GM23248 (cell line): ENCODE data around the gene ARHGEF28. TPM values are rescaled to one million over a fixed set of nuclear protein-coding genes. Genes with fewer than 3 reads are reported as not detected.

Experiments
- DNase-seq: peaks from one replicate; pipeline ENCODE4 v3.0.0-alpha.2; 2015
- H2AFZ ChIP-seq: fragments of 200-600 bp; sonication (generic); 2 replicates; pipeline ENCODE4 v1.6.1; 2016; ENCODE audit warnings: antibody characterized with exemption
- H3F3A ChIP-seq: fragments of 200-600 bp; sonication (generic); 2 replicates; pipeline ENCODE4 v1.6.1; 2016; ENCODE audit warnings: mild to moderate bottlenecking, antibody characterized with exemption, mixed run types; ENCODE audit not compliant: insufficient read depth
- H3K27ac ChIP-seq: fragments of 200-600 bp; sonication (generic); 2 replicates; pipeline ENCODE4 v1.5.1; 2016; ENCODE audit warnings: mild to moderate bottlenecking
- H3K27me3 ChIP-seq: fragments of 200-600 bp; sonication (generic); replicated peaks from 2 replicates; pipeline ENCODE4 v1.6.1; 2016; ENCODE audit warnings: mild to moderate bottlenecking; ENCODE audit not compliant: insufficient read depth
- H3K36me3 ChIP-seq: fragments of 200-600 bp; sonication (generic); 2 replicates; pipeline ENCODE4 v1.6.1; 2016; ENCODE audit warnings: low read depth, mild to moderate bottlenecking
- H3K4me1 ChIP-seq: fragments of 200-600 bp; sonication (generic); 2 replicates; pipeline ENCODE4 v1.6.1; 2016; ENCODE audit warnings: mild to moderate bottlenecking; ENCODE audit not compliant: insufficient read depth
- H3K4me2 ChIP-seq: fragments of 200-600 bp; sonication (generic); one replicate; pipeline ENCODE4 v1.6.1; 2016; ENCODE audit warnings: mild to moderate bottlenecking; ENCODE audit not compliant: unreplicated experiment
- H3K4me3 ChIP-seq: fragments of 200-600 bp; sonication (generic); 2 replicates; pipeline ENCODE4 v1.5.1; 2016; ENCODE audit warnings: mild to moderate bottlenecking
- H3K79me2 ChIP-seq: fragments of 200-600 bp; sonication (generic); 2 replicates; pipeline ENCODE4 v1.6.1; 2016; ENCODE audit warnings: mild to moderate bottlenecking; ENCODE audit not compliant: insufficient read depth
- H3K9ac ChIP-seq: fragments of 200-600 bp; sonication (generic); 2 replicates; pipeline ENCODE4 v1.6.1; 2016; ENCODE audit warnings: mild to moderate bottlenecking
- H3K9me2 ChIP-seq: fragments of 200-600 bp; sonication (generic); 2 replicates; pipeline ENCODE4 v1.6.1; 2016; ENCODE audit warnings: mixed run types, mild to moderate bottlenecking, moderate library complexity; ENCODE audit not compliant: insufficient read depth
- H3K9me3 ChIP-seq: fragments of 200-600 bp; sonication (generic); one replicate; pipeline ENCODE4 v1.6.1; 2017; ENCODE audit warnings: low read depth
- H4K20me1 ChIP-seq: fragments of 200-600 bp; sonication (generic); 2 replicates; pipeline ENCODE4 v1.6.0; 2016; ENCODE audit not compliant: insufficient read depth
- EZH2 ChIP-seq: fragments of 200-600 bp; sonication (generic); IDR thresholded peaks from 2 replicates; pipeline ENCODE4 v1.6.1; 2018; ENCODE audit warnings: antibody characterized with exemption, mild to moderate bottlenecking; ENCODE audit not compliant: insufficient read depth, poor library complexity, severe bottlenecking
- EZH2phosphoT487 ChIP-seq: fragments of 200-600 bp; sonication (generic); IDR thresholded peaks from 2 replicates; pipeline ENCODE4 v1.6.1; 2018; ENCODE audit warnings: antibody characterized with exemption, moderate library complexity, mild to moderate bottlenecking, low read depth; ENCODE audit not compliant: insufficient read depth
- WGBS, 2 experiments: methylation state at CpG; one replicate each; pipeline ENCODE4 v1.1.6; 2015 to 2017; ENCODE audit warnings: low lambda C conversion rate in 2 of 2, low coverage in 1 of 2; ENCODE audit errors: missing lambda C conversion rate in 2 of 2; 5-methylcytosine and 5-hydroxymethylcytosine counted together
- in situ Hi-C: fragments of 300-500 bp; cut with MboI; formaldehyde crosslinking; loops from 2 replicates; pipeline ENCODE4 v1.15.0; 2020
- polyA plus RNA-seq: library from polyadenylated mRNA; unstranded; fragments of >200 nt; fragmentation: Nextera tagmentation; extraction: Ambion mirVana; gene quantifications from 2 replicates; pipeline ENCODE4 v1.2.1, GENCODE V29; 2016
- total RNA-seq: library from RNA; depleted of rRNA; stranded (reverse); fragments of >200 nt; shearing (Covaris generic); gene quantifications from 2 replicates; pipeline ENCODE4 v1.2.3, GENCODE V29; 2014

ARHGEF28 gene
- total and polyA plus RNA-seq, 2 experiments from 2014 or later: 5.0 to 9.6 TPM

DNA sequence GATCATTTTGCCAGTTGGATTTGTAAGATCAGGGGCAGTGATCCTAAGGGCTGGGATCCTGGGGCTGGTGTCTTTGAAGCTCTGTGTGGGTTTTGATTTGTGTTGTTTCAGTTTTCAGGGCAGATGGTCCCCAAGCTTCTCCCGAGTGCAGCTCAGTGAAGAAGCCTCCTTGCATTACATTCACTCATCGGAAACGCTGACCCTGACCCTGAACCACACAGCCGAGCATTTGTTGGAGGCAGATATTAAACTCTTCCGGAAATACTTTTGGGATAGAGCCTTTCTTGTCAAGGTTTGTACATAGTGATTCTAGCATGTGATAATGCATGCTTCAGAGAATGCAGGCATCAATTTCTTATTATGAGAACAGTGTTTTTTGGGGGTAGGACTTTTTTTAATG is 150.4 kb downstream of the ARHGEF28 start:
- H2AFZ ChIP-seq: no peak overlapping the region
- H3K79me2 ChIP-seq: no peaks in the 10 kb centered on the region
- H3K4me3 ChIP-seq: no peak overlapping the region
- in situ Hi-C loops: no loop called here
- no peaks in the 10 kb centered on the region for H3K27me3 ChIP-seq
- no peak for DNase-seq
- 0 out of 2 replicates have a peak, but pooled peaks cover 5% of the 10 kb centered on the region for H3K9me2 ChIP-seq
- 74 to 75% methylated on average over 4 to 5 of the region's 5 CpGs for WGBS, 2 experiments
- no peaks in the 10 kb centered on the region for H3K4me1 ChIP-seq
- no peaks in the 10 kb centered on the region for H4K20me1 ChIP-seq
- TF ChIP-seq EZH2phosphoT487: no peak
- TF ChIP-seq EZH2: no peak
- H3K36me3 ChIP-seq: peaks cover 4% of the 10 kb centered on the region; the same call in 1 of the 2 replicates
- H3F3A ChIP-seq: no peaks in the 10 kb centered on the region
- H3K4me2 ChIP-seq: no peak overlapping the region
- no peaks in the 10 kb centered on the region for H3K9me3 ChIP-seq
- H3K9ac ChIP-seq: no peak overlapping the region
- no peak overlapping the region for H3K27ac ChIP-seq

DNA sequence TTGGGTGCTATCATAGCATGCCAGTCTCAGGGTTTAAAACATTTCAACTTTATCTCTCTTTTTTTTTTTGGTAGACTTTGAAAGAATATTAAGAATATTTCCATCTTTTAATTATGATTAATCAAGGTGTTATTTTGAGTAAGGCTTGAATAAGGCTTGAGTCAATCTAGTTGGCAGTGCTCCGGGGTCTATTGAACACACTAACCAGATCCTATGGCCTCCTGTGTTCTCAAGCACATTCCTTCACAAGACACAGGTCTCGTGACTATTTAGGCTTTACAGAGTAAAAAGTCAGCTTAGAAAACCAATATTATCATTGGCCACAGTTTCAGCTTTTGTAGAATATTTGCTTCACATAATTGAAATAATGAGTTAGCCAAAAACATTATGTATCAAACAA is 151.2 kb downstream of the ARHGEF28 start:
- in situ Hi-C loops: no loop called here
- H3K4me1 ChIP-seq: no peaks in the 10 kb centered on the region
- no peaks in the 10 kb centered on the region for H3K9me3 ChIP-seq
- no peak for TF ChIP-seq EZH2phosphoT487
- TF ChIP-seq EZH2: no peak
- H3K4me2 ChIP-seq: no peak overlapping the region
- WGBS, 2 experiments: 94 to 98% methylated on average over 2 of the region's 2 CpGs
- peaks cover 9% of the 10 kb centered on the region; the same call in 1 of the 2 replicates for H3K36me3 ChIP-seq
- no peak overlapping the region for H3K9ac ChIP-seq
- H2AFZ ChIP-seq: no peak overlapping the region
- no peaks in the 10 kb centered on the region for H3F3A ChIP-seq
- no peaks in the 10 kb centered on the region for H4K20me1 ChIP-seq
- H3K27ac ChIP-seq: no peak overlapping the region
- no peak overlapping the region for H3K4me3 ChIP-seq
- H3K27me3 ChIP-seq: no peaks in the 10 kb centered on the region
- 0 out of 2 replicates have a peak, but pooled peaks cover 5% of the 10 kb centered on the region for H3K9me2 ChIP-seq
- H3K79me2 ChIP-seq: no peaks in the 10 kb centered on the region
- no peak for DNase-seq

DNA sequence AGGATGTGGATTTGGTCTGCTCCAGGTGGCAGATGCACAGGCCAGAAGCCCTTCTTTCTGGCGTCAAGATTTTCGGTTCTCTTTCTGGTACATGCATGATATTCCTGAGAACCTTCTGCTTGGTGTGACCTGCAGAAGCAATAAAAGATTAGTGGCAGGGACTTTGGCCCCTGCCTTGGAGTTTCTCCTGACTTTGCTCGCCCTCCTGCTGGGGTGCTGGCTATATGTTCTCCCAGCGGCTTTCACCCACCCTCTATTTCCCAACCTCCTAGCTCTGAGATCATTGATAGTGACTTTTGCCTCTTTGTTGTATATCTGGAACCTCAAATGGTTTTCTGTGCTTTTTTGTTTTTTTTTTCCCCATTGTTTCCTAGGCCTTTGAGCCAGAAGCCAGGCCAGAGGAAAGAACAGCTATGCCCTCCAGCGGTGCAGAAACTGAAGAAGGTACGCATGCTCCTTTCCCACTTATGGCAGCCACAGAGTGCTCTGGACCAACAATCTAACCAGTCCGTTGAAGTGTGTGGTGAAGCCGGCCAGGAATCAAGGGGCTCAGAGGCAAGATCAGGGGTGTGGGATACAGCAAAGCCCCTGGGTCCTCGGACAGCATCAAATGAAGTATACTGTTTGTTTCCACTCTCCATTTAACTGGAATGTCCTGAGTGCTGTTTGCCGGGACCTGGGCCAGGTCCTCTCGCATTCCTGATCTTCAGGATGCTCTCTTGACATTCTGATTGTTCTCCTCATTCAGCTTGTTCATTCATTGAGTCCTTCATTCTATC is 154.5 kb downstream of the ARHGEF28 start:
- 70 to 73% methylated on average over 11 of the region's 11 CpGs for WGBS, 2 experiments
- H3K4me1 ChIP-seq: 0 out of 2 replicates have a peak, but pooled peaks cover 3% of the 10 kb centered on the region
- H3K9me2 ChIP-seq: no peaks in the 10 kb centered on the region
- H3K9ac ChIP-seq: no peak overlapping the region
- H3K4me3 ChIP-seq: no peak overlapping the region
- H3K36me3 ChIP-seq: 0 out of 2 replicates have a peak, but pooled peaks cover 6% of the 10 kb centered on the region
- TF ChIP-seq EZH2phosphoT487 (no peak), EZH2 (no peak)
- no peaks in the 10 kb centered on the region for H3K79me2 ChIP-seq
- H3K27me3 ChIP-seq: no peaks in the 10 kb centered on the region
- no peaks in the 10 kb centered on the region for H4K20me1 ChIP-seq
- in situ Hi-C loops: no loop called here
- DNase-seq: peak; percentile 38
- H3K27ac ChIP-seq: no peak overlapping the region
- H3F3A ChIP-seq: no peaks in the 10 kb centered on the region
- H3K4me2 ChIP-seq: no peak overlapping the region
- H3K9me3 ChIP-seq: no peaks in the 10 kb centered on the region
- H2AFZ ChIP-seq: no peak overlapping the region

DNA sequence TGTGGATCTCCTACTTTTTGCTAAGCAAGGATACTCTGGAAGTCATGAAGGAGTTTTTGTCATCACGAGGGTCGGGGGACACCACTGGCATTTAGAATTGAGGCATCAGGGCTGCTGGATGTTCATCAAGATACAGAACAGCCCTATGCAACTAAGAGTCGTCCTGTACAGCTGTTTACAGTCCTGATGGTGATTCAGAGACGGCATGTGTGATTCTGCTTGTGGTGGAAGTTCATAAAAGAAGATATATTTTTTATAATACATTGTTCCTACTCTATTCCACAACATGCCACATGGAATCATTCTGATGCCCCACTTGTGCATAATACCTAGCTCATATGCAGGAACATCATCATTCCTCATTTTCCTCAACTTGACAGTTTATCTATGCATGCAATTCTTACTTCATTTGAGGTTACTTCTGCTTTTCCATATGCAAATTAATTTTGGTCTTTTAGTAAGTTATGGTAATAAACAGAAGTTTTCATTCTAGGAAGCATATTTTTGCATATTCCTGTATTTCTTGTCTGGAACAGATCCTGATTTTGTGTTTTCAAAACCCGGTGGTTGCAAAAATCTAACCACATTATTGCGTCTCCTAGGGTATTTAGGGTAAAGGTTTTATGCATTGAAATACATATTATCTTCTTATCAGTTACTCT is 155.2 kb downstream of the ARHGEF28 start:
- 87 to 90% methylated on average over 6 of the region's 6 CpGs for WGBS, 2 experiments
- TF ChIP-seq EZH2: no peak
- TF ChIP-seq EZH2phosphoT487: no peak
- Histone ChIP-seq H2AFZ (no peak overlapping the region), H3K4me3 (no peak overlapping the region), H3K36me3 (0 out of 2 replicates have a peak, but pooled peaks cover 6% of the 10 kb centered on the region), H3K4me1 (0 out of 2 replicates have a peak, but pooled peaks cover 3% of the 10 kb centered on the region), H3K27ac (no peak overlapping the region), H3K9ac (no peak overlapping the region), H3K27me3 (no peaks in the 10 kb centered on the region), H3K4me2 (no peak overlapping the region), H3K9me2 (no peaks in the 10 kb centered on the region), H3K9me3 (no peaks in the 10 kb centered on the region), H3K79me2 (no peaks in the 10 kb centered on the region), H4K20me1 (no peaks in the 10 kb centered on the region), H3F3A (no peaks in the 10 kb centered on the region)
- in situ Hi-C loops: no loop called here
- no peak for DNase-seq
